Muscle layer of colon (tissue), 2 donors: ENCODE measurements around the gene PTPRZ1.

Experiments
- H3K27ac ChIP-seq: one replicate; pipeline ENCODE4 v1.7.0; 2013; ENCODE audit warnings: low read depth, mild to moderate bottlenecking, low read length, moderate library complexity
- H3K27me3 ChIP-seq, 2 donors: one replicate each; pipeline ENCODE4 v1.7.0; 2013; ENCODE audit warnings: low read length in 2 of 2, mild to moderate bottlenecking in 2 of 2; ENCODE audit not compliant: insufficient read depth in 2 of 2, control insufficient read depth in 1 of 2
- H3K36me3 ChIP-seq: one replicate; pipeline ENCODE4 v1.7.0; 2013; ENCODE audit warnings: mild to moderate bottlenecking, low read length; ENCODE audit not compliant: insufficient read depth
- H3K4me1 ChIP-seq: one replicate; pipeline ENCODE4 v1.7.0; 2013; ENCODE audit warnings: mild to moderate bottlenecking, low read length; ENCODE audit not compliant: insufficient read depth
- H3K4me3 ChIP-seq, 2 donors: one replicate each; pipeline ENCODE4 v1.7.0; 2013; ENCODE audit warnings: low read length in 2 of 2, low read depth in 1 of 2, mild to moderate bottlenecking in 1 of 2, moderate library complexity in 1 of 2
- H3K9ac ChIP-seq: one replicate; pipeline ENCODE4 v1.7.0; 2013; ENCODE audit warnings: low read length
- H3K9me3 ChIP-seq: one replicate; pipeline ENCODE4 v1.7.0; 2013; ENCODE audit warnings: mild to moderate bottlenecking, low read length
- donor health status: abdominal sarcoma.
- donor health status: Adenocarcinoma of cecum.

Gene PTPRZ1

DNA sequence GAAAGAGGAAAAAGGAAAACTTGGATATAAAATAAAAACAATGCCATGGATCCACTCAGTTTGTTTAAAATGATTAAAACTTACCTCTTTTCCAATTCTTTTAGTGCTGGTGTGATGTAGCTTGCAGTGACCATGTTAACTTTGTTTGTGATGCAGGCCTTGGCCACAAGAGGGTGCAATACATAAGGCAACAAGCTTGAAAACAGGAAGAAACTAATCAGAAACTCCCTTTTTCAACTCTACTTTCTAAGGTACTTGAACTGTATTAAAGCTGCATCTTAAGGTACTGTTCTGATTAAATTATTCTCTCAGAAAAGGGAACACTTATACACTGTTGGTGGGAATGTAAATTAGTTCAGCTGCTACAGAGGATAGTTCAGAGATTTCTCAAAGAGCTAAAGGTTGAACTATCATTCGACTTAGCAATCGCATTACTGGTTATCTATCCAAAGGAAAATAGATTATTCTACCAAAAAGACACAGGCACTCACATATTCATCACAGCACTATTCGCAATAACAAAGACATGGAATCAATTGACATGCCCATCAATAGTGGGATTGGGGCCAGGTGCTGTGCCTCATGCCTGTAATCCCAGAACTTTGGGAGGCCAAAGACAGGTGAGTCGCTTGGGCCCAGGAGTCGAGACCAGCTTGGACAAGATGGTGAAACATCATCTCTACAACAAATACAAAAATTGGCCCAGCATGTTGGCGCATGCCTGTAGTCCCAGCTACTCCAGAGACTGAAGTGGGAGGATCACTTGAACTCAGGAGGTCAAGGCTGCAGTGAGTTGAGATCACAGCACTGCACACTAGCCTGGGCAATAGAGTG, 220.2 kb downstream of the PTPRZ1 start:
- peaks cover 12% of the 10 kb centered on the region for H3K36me3 ChIP-seq

DNA sequence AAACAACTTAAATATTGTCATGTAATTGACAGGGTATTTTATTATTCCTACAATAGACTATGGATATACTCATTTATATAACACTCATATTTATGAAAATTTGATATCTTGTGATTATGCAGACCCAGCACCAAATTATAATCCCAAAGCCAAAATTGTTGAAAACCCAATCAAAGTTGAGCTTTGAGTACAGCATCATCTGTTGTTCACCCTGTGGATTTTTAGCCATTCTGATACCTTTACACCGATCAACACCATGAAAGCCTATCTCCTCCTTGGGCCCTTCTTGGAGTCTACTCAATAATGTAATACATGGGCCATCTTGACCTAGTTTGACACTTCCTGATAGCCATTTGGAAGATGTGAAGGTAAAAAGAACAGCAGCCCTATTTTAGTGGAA, 221.6 kb downstream of the PTPRZ1 start:
- H3K36me3 ChIP-seq, result peaks cover 9% of the 10 kb centered on the region
- H3K9me3 ChIP-seq, result no peaks in the 10 kb centered on the region
- no peak overlapping the region for H3K9ac ChIP-seq
- H3K4me3 ChIP-seq, result no peak overlapping the region
- H3K27me3 ChIP-seq, result no peaks in the 10 kb centered on the region
- H3K27ac ChIP-seq, result no peak overlapping the region
- no peaks in the 10 kb centered on the region for H3K4me1 ChIP-seq

More for the DNA sequence above, 220.2 kb downstream of the PTPRZ1 start:
- Histone ChIP-seq H3K27ac (no peak overlapping the region), H3K9me3 (no peaks in the 10 kb centered on the region), H3K4me1 (no peaks in the 10 kb centered on the region), H3K4me3 (no peak overlapping the region), H3K9ac (no peak overlapping the region), H3K27me3 (no peaks in the 10 kb centered on the region)

DNA sequence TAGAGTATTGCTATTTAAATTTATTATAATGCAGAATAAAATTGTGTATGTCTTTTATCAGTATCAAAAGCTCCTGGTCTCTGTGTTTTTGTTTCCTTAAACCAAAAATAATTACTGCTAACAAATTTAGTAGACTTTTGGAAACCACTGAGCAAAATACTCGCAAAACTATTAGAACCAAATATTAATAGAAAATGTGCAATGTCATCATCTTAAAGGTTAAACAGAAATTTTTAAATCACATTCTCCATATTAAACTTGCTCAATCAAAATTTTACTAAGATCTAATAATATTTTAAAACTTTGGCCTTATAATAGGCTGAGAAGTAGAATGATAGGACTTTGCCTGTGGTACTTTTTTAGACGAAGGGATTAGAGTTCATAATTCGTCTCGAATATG, 222.7 kb downstream of the PTPRZ1 start:
- no peak overlapping the region for H3K27ac ChIP-seq
- H3K9me3 ChIP-seq, result no peaks in the 10 kb centered on the region
- H3K36me3 ChIP-seq, result peaks cover 2% of the 10 kb centered on the region
- H3K4me3 ChIP-seq, result no peak overlapping the region
- H3K27me3 ChIP-seq, result no peaks in the 10 kb centered on the region
- H3K4me1 ChIP-seq, result no peaks in the 10 kb centered on the region
- no peak overlapping the region for H3K9ac ChIP-seq

DNA sequence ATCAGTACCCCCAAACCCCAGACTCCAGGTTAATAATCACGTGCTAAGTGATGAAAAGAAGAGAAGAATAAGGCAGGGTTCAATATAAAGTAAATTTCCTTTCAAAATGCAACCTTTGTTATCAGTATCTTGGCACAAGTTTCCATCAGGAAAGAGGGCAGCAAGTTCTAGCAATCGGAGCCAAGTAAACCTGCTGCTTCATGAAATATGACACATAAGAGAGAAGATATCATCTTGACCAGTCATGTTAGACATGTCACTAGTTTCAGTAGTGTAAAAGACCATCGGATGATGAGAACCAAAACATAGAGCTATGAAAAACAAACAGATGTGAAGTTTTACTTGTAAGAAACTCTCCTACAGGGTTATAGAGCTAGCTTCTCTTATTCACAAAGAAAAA, 227.1 kb downstream of the PTPRZ1 start:
- no peak overlapping the region for H3K4me3 ChIP-seq
- H3K27ac ChIP-seq, result no peak overlapping the region
- no peaks in the 10 kb centered on the region for H3K27me3 ChIP-seq
- peaks cover 9% of the 10 kb centered on the region for H3K36me3 ChIP-seq
- no peak overlapping the region for H3K9ac ChIP-seq
- peaks cover 10% of the 10 kb centered on the region for H3K9me3 ChIP-seq
- H3K4me1 ChIP-seq, result no peaks in the 10 kb centered on the region

DNA sequence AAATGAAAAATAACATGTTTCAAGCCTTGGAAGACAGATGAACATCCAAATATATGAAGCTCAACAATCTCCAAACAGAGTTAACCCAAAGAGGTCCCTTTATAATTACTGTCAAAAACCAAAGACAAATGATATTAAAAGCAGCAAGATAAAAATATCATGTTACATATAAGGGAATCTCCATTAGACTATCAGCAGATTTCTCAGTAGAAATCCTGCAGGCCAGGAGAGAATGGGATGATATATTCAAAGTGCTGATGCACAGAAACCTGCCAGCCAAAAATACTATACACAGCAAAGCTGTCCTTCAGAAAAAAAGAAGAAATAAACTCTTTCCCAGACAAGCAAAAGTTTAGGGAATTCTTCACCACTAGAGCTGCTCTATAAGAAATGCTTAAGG, 230.1 kb downstream of the PTPRZ1 start:
- H3K4me3 ChIP-seq, result no peak overlapping the region
- H3K27me3 ChIP-seq, result no peaks in the 10 kb centered on the region
- peaks cover 9% of the 10 kb centered on the region for H3K36me3 ChIP-seq
- H3K9ac ChIP-seq, result no peak overlapping the region
- no peaks in the 10 kb centered on the region for H3K4me1 ChIP-seq
- no peak overlapping the region for H3K27ac ChIP-seq
- H3K9me3 ChIP-seq, result peaks cover 10% of the 10 kb centered on the region
